ENCODE results near the gene OR14I1. TPM values are rescaled to one million over a fixed set of nuclear protein-coding genes. Genes with fewer than 3 reads are reported as not detected.

Gene OR14I1
- total RNA-seq, 1 donor from 2014 or later, result not detected

- no peak for TF ChIP-seq CTCF (IDR thresholded peaks at IDR 0.05)
- ChIA-PET POLR2A (no interaction called here), CTCF (interaction anchor here (0.7 kb wide), 1 partner anchor 50 kb away, joined by 3 read pairs; no protein-coding TSS in a partner anchor)
- H3K36me3 Mint-ChIP-seq (ENCODE audit: low read depth), result no peaks in the 10 kb centered on the region
- peaks cover 2% of the 10 kb centered on the region for H3K9me3 Mint-ChIP-seq
- H3K27me3 Mint-ChIP-seq, result no peaks in the 10 kb centered on the region
- ATAC-seq (ENCODE audit: low read depth) (no peak), DNase-seq (no peak)
- no peak overlapping the region for H3K4me3 Mint-ChIP-seq
- intact Hi-C loops (cut with micrococcal nuclease), result no loop called here
- H3K4me1 Mint-ChIP-seq, result no peaks in the 10 kb centered on the region
- no peak overlapping the region for H3K27ac Mint-ChIP-seq
Observed at GRCh38 chr1:248740876-248741275, 38.3 kb upstream of the OR14I1 start.

GRCh38 chr1:248739572-248740205, 37.1 kb upstream of the OR14I1 start:
- no peak for ATAC-seq (ENCODE audit: low read depth)
- Mint-ChIP-seq H3K4me3 (no peak overlapping the region), H3K27ac (no peak overlapping the region), H3K9me3 (peaks cover 7% of the 10 kb centered on the region), H3K27me3 (no peaks in the 10 kb centered on the region), H3K4me1 (no peaks in the 10 kb centered on the region), H3K36me3 (ENCODE audit: low read depth) (no peaks in the 10 kb centered on the region)
- no peak for DNase-seq
- ChIA-PET POLR2A (no interaction called here), CTCF (no interaction called here)
- intact Hi-C loops (cut with micrococcal nuclease), result no loop called here
- TF ChIP-seq CTCF (IDR thresholded peaks at IDR 0.05), result no peak

GRCh38 chr1:248737457-248737856, 34.9 kb upstream of the OR14I1 start:
- intact Hi-C loops (cut with micrococcal nuclease), result no loop called here
- TF ChIP-seq CTCF (IDR thresholded peaks at IDR 0.05), result no peak
- ChIA-PET CTCF (no interaction called here), POLR2A (no interaction called here)
- Mint-ChIP-seq H3K4me3 (no peak overlapping the region), H3K27ac (no peak overlapping the region), H3K4me1 (no peaks in the 10 kb centered on the region), H3K9me3 (peaks cover 7% of the 10 kb centered on the region), H3K27me3 (no peaks in the 10 kb centered on the region), H3K36me3 (ENCODE audit: low read depth) (no peaks in the 10 kb centered on the region)
- no peak for DNase-seq
- no peak for ATAC-seq (ENCODE audit: low read depth)

GRCh38 chr1:248736977-248737376, 34.4 kb upstream of the OR14I1 start:
- ATAC-seq (ENCODE audit: low read depth) (no peak), DNase-seq (no peak)
- Mint-ChIP-seq H3K4me3 (no peak overlapping the region), H3K27me3 (no peaks in the 10 kb centered on the region), H3K4me1 (no peaks in the 10 kb centered on the region), H3K9me3 (peaks cover 7% of the 10 kb centered on the region), H3K36me3 (ENCODE audit: low read depth) (no peaks in the 10 kb centered on the region), H3K27ac (no peak overlapping the region)
- no peak for TF ChIP-seq CTCF (IDR thresholded peaks at IDR 0.05)
- POLR2A ChIA-PET, result no interaction called here
- intact Hi-C loops (cut with micrococcal nuclease), result no loop called here
- CTCF ChIA-PET, result no interaction called here

GRCh38 chr1:248733566-248733965, 31.0 kb upstream of the OR14I1 start:
- Mint-ChIP-seq H3K9me3 (peaks cover 5% of the 10 kb centered on the region), H3K27ac (no peak overlapping the region), H3K4me3 (no peak overlapping the region), H3K36me3 (ENCODE audit: low read depth) (no peaks in the 10 kb centered on the region), H3K27me3 (no peaks in the 10 kb centered on the region), H3K4me1 (no peaks in the 10 kb centered on the region)
- ATAC-seq (ENCODE audit: low read depth) (no peak), DNase-seq (no peak)
- ChIA-PET POLR2A (no interaction called here), CTCF (no interaction called here)
- intact Hi-C loops (cut with micrococcal nuclease), result no loop called here
- TF ChIP-seq CTCF (IDR thresholded peaks at IDR 0.05), result no peak

Data from activated B cell treated with CpG ODN at 0.5 μM for 24 hours (primary cell).